ENCODE data around the gene MORN4.

Gene MORN4

GRCh38 chr10:97629289-97629688 lies 4.0 kb downstream of the MORN4 start:
- no peak for DNase-seq (ENCODE audit: low spot score in 2 of 2)
- H3K27ac Mint-ChIP-seq, result no peak overlapping the region
- no peaks in the 10 kb centered on the region for H3K27me3 Mint-ChIP-seq
- H3K4me3 Mint-ChIP-seq, result no peak overlapping the region
- no peak for ATAC-seq (ENCODE audit: low read depth)
- no peaks in the 10 kb centered on the region for H3K9me3 Mint-ChIP-seq
- H3K4me1 Mint-ChIP-seq, result peaks cover 3% of the 10 kb centered on the region
- H3K36me3 Mint-ChIP-seq, result no peaks in the 10 kb centered on the region

DNA sequence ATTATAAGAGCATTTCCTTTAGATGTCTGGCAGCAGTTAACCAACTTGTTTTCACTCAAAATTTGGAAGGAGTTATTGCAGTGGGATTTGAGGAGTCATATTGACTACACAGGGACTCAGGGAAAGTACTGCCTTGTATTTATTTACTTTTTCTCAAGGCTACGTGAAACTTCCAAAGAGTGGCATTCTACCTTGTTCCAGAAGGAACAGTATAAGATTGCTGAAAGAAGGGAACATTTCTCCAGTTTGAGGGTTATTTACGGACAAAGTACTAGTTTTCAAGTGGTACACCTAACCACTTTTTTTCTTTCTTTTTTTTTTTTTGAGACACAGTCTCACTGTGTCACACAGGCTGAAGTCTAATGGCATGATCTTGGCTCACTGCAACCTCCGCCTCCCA lies 5.1 kb downstream of the MORN4 start:
- DNase-seq (ENCODE audit: low spot score in 2 of 2) (no peak), ATAC-seq (ENCODE audit: low read depth) (no peak)
- H3K27ac Mint-ChIP-seq, result no peak overlapping the region
- peaks cover 1% of the 10 kb centered on the region for H3K4me1 Mint-ChIP-seq
- no peak overlapping the region for H3K4me3 Mint-ChIP-seq
- no peaks in the 10 kb centered on the region for H3K36me3 Mint-ChIP-seq
- no peaks in the 10 kb centered on the region for H3K9me3 Mint-ChIP-seq
- no peaks in the 10 kb centered on the region for H3K27me3 Mint-ChIP-seq

- Mint-ChIP-seq H3K4me1 (no peaks in the 10 kb centered on the region), H3K27me3 (no peaks in the 10 kb centered on the region), H3K36me3 (no peaks in the 10 kb centered on the region), H3K9me3 (no peaks in the 10 kb centered on the region), H3K4me3 (no peak overlapping the region), H3K27ac (no peak overlapping the region)
- no peak for DNase-seq (ENCODE audit: low spot score in 2 of 2)
- ATAC-seq (ENCODE audit: low read depth), result no peak
These were observed 5.6 kb downstream of the MORN4 start for GRCh38 chr10:97627731-97628130.

- Mint-ChIP-seq H3K27me3 (no peaks in the 10 kb centered on the region), H3K36me3 (no peaks in the 10 kb centered on the region), H3K4me1 (no peaks in the 10 kb centered on the region), H3K27ac (no peak overlapping the region), H3K9me3 (no peaks in the 10 kb centered on the region), H3K4me3 (no peak overlapping the region)
- DNase-seq (ENCODE audit: low spot score in 2 of 2), result no peak
- no peak for ATAC-seq (ENCODE audit: low read depth)
These were observed 10.0 kb downstream of the MORN4 start for GRCh38 chr10:97623277-97623676.

DNA sequence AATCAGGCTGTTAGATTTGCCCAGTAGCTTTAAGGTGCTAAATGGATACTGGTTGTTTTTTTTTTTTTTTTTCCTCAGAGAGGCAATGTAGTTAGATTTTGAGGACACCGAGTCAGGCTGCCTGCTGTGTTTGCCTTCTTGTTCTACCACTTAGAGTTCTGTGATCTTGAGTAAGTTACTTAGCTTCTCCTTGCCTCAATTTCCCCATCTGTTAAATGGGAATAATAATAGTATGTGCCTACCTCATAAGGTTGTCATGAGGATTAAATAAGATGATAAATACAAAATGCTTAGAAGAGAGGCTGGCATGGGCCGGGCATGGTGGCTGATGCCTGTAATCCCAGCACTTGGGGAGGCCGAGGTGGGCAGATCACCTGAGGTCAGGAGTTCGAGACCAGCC lies 14.6 kb downstream of the MORN4 start:
- Mint-ChIP-seq H3K36me3 (peaks cover 4% of the 10 kb centered on the region), H3K4me3 (no peak overlapping the region), H3K4me1 (no peaks in the 10 kb centered on the region), H3K9me3 (no peaks in the 10 kb centered on the region), H3K27me3 (no peaks in the 10 kb centered on the region), H3K27ac (no peak overlapping the region)
- ATAC-seq (ENCODE audit: low read depth) (no peak), DNase-seq (ENCODE audit: low spot score in 2 of 2) (no peak)

DNA sequence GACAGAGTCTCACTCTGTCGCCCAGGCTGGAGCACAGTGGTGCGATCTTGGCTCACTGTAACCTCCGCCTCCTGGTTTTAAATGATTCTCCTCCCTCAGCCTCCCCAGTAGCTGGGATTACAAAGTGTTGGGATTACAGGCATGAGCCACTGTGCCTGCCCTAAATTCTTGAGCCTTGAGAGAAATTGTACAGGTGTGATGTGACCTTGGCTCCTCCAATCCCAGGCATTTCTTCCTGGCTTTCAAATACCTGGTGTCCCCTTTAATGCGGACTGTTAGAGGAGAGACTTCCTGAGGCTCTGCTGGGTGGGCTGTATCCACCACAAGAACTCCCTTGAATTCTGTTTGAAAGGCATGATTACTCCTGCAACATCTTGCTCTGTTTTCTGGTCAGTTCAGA lies 15.0 kb downstream of the MORN4 start:
- H3K9me3 Mint-ChIP-seq, result no peaks in the 10 kb centered on the region
- no peak overlapping the region for H3K4me3 Mint-ChIP-seq
- no peaks in the 10 kb centered on the region for H3K4me1 Mint-ChIP-seq
- DNase-seq (ENCODE audit: low spot score in 2 of 2), result no peak
- no peak overlapping the region for H3K27ac Mint-ChIP-seq
- no peaks in the 10 kb centered on the region for H3K27me3 Mint-ChIP-seq
- ATAC-seq (ENCODE audit: low read depth), result no peak
- H3K36me3 Mint-ChIP-seq, result peaks cover 4% of the 10 kb centered on the region

DNA sequence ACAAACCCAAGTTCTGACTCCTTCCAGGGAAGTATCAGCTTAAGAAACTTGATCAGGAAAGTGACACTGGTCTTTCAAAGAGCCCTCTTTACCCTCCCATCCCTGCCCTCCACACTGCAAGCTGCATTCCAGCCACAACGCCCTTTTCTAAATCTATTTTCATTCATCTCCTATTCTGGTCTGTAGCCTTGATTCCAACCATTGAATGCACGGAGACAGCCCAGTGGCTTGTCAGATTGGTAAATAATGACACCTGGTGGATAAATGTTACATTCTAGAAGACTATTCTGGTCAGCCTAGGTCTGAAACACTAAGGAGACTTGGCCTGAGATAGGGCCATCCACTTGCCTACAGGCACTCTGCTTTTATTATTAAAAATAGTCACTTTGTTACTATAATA lies 20.9 kb downstream of the MORN4 start:
- peaks cover 4% of the 10 kb centered on the region for H3K36me3 Mint-ChIP-seq
- H3K9me3 Mint-ChIP-seq, result no peaks in the 10 kb centered on the region
- H3K27ac Mint-ChIP-seq, result no peak overlapping the region
- no peak for DNase-seq (ENCODE audit: low spot score in 2 of 2)
- H3K4me3 Mint-ChIP-seq, result no peak overlapping the region
- no peak for ATAC-seq (ENCODE audit: low read depth)
- no peaks in the 10 kb centered on the region for H3K4me1 Mint-ChIP-seq
- no peaks in the 10 kb centered on the region for H3K27me3 Mint-ChIP-seq

GRCh38 chr10:97611473-97611872 lies 21.8 kb downstream of the MORN4 start:
- DNase-seq (ENCODE audit: low spot score in 2 of 2) (no peak), ATAC-seq (ENCODE audit: low read depth) (no peak)
- Mint-ChIP-seq H3K27ac (no peak overlapping the region), H3K9me3 (no peaks in the 10 kb centered on the region), H3K36me3 (peaks cover under 1% of the 10 kb centered on the region), H3K4me3 (no peak overlapping the region), H3K4me1 (no peaks in the 10 kb centered on the region), H3K27me3 (peaks cover 3% of the 10 kb centered on the region)

DNA sequence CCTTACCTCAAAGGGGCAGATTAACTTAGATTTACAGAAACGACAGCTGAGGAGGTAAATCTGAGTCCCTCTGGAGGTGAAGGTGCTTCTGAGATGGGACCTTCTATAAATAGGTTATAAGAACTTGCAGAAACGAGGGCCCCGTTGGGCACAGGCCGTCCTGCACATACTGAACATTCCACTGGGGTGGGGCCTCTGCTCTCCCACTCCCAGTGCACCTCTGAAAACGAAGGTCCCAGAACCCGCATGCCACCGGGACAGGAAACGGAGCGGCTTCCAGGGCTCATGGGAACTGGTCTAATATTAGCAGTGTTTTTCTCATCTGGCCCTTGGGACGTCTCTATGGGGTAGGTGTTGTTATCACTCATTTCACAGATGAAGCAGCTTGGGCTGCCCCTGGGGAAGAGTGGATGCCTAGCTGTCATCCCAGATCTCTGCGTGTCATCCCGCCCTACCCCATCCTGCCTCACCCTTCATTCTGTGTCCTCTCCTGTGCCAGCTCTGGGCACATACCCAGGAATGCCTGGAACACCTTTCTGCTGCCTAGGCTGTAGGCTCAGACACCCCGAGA lies 24.2 kb downstream of the MORN4 start:
- no peaks in the 10 kb centered on the region for H3K36me3 Mint-ChIP-seq
- peaks cover 3% of the 10 kb centered on the region for H3K27me3 Mint-ChIP-seq
- no peak overlapping the region for H3K4me3 Mint-ChIP-seq
- H3K9me3 Mint-ChIP-seq, result no peaks in the 10 kb centered on the region
- DNase-seq (ENCODE audit: low spot score in 2 of 2), result no peak
- no peaks in the 10 kb centered on the region for H3K4me1 Mint-ChIP-seq
- ATAC-seq (ENCODE audit: low read depth), result no peak
- H3K27ac Mint-ChIP-seq, result no peak overlapping the region

DNA sequence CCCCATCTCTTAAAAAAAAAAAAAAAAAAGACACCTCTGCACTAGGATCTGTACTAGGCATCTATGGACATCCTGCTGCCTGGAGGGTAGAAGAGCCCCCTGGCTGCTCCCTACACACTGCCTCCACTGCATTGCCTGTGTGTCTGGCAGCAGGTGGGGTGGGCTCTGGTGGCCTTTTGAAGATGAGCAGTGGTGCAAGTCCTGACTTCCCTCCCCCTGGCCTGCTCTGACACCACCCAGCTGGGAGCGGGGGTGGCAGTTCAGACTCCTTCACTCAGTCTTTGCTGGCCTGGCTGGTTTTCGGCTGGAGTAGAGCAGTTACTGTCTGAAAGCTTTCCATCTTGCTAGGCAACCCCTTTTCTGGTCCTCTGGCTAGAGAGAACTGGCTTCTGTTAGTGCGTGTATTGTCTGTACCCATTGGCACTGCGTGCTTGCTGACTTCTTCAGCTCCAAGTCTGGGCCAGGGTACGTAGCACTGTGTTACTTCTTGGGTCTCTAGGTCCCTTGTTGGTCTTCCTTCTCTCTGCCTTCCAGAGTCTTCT lies 26.1 kb downstream of the MORN4 start:
- Mint-ChIP-seq H3K4me3 (no peak overlapping the region), H3K36me3 (no peaks in the 10 kb centered on the region), H3K4me1 (no peaks in the 10 kb centered on the region), H3K9me3 (no peaks in the 10 kb centered on the region), H3K27ac (no peak overlapping the region), H3K27me3 (peaks cover 3% of the 10 kb centered on the region)
- DNase-seq (ENCODE audit: low spot score in 2 of 2) (no peak), ATAC-seq (ENCODE audit: low read depth) (no peak)

DNA sequence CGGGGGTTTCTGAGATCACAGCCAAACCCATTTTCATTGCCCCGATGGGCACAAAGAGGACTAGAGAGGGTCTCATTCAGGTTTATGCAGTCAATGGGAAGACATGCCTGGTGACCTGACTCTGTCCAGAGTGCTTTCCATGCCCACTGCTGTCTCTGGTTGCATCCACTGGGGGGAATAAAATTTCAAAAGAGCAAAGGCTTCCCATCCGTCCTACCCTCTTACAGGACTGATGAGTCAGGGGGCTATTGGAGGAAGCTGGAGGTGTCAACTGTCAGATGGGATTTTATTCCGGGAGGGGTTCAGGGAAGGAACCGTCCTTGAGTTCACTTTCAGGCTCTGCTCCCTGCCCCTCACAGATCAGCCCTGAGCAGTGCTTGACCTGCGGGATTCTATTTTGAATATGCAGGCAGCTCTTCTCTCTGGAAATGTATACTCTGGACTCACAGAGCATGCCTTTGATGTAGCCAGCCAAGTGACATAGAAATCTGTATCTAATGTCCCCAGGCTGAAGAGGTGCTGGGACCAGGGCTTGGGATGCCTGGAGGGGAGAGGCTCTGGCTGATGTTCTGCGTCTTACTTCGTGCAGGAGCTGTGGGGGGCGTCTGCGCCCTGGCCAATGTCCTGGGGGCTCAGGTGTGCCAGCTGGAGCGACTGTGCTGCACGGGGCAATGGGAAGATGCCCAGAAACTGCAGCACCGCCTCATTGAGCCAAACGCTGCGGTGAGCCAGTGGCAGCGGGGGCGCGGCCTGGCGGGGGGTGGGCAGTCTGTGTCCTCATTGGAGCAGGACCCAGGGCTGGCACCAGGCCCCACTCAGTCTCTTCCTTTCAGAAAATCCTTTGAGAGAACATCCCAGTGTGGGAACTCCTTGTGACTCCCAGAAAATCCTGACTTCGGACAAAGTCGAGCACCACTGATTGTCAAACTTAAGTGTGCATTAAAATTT lies 31.8 kb downstream of the MORN4 start:
- no peak for ATAC-seq (ENCODE audit: low read depth)
- no peaks in the 10 kb centered on the region for H3K36me3 Mint-ChIP-seq
- no peaks in the 10 kb centered on the region for H3K9me3 Mint-ChIP-seq
- no peak for DNase-seq (ENCODE audit: low spot score in 2 of 2)
- H3K27me3 Mint-ChIP-seq, result no peaks in the 10 kb centered on the region
- no peaks in the 10 kb centered on the region for H3K4me1 Mint-ChIP-seq
- H3K4me3 Mint-ChIP-seq, result no peak overlapping the region
- H3K27ac Mint-ChIP-seq, result no peak overlapping the region

DNA sequence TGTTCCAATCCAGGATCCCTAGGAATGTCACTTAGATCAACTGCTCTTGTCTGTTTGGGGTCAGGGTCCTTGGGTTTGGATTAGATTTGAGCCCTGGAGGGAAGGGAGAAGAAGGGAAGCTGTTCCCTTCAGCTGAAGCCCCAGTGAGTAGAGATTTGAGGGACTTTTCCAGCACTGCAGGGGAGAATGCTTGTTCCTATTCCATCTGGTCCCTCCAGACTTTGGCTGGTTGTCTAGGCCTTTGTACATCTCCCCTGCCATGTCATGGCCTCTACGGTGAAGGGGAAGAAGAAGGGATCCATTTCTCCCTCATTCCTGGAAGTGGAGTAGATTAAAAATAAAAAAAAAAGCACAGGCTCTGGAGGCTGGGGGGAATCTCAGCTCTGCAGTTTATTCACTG lies 32.7 kb downstream of the MORN4 start:
- Mint-ChIP-seq H3K36me3 (no peaks in the 10 kb centered on the region), H3K4me3 (no peak overlapping the region), H3K27me3 (no peaks in the 10 kb centered on the region), H3K27ac (no peak overlapping the region), H3K4me1 (no peaks in the 10 kb centered on the region), H3K9me3 (no peaks in the 10 kb centered on the region)
- no peak for DNase-seq (ENCODE audit: low spot score in 2 of 2)
- no peak for ATAC-seq (ENCODE audit: low read depth)

- Mint-ChIP-seq H3K27ac (no peak overlapping the region), H3K4me1 (no peaks in the 10 kb centered on the region), H3K9me3 (no peaks in the 10 kb centered on the region), H3K4me3 (no peak overlapping the region), H3K27me3 (no peaks in the 10 kb centered on the region), H3K36me3 (no peaks in the 10 kb centered on the region)
- no peak for ATAC-seq (ENCODE audit: low read depth)
- DNase-seq (ENCODE audit: low spot score in 2 of 2), result no peak
These were observed 34.1 kb downstream of the MORN4 start for GRCh38 chr10:97599272-97599619.

GRCh38 chr10:97598407-97599271 lies 34.7 kb downstream of the MORN4 start:
- Mint-ChIP-seq H3K4me3 (no peak overlapping the region), H3K27me3 (no peaks in the 10 kb centered on the region), H3K27ac (no peak overlapping the region), H3K36me3 (no peaks in the 10 kb centered on the region), H3K9me3 (no peaks in the 10 kb centered on the region), H3K4me1 (no peaks in the 10 kb centered on the region)
- ATAC-seq (ENCODE audit: low read depth), result no peak
- no peak for DNase-seq (ENCODE audit: low spot score in 2 of 2)

Data from memory B cell (primary cell).